Neuronal stem cell (in vitro differentiated cells): ENCODE measurements around the gene CCS.

Experiments used
- DNase-seq: peaks from one replicate; pipeline ENCODE4 v3.0.0-alpha.2; 2013; ENCODE audit warnings: low spot score
- H2AFZ ChIP-seq: one replicate; pipeline ENCODE4 v1.6.1; 2013; ENCODE audit warnings: mild to moderate bottlenecking, low read length, inconsistent platforms
- H2AK5ac ChIP-seq: 2 replicates; pipeline ENCODE4 v1.6.1; 2013; ENCODE audit warnings: low read depth, mild to moderate bottlenecking, inconsistent platforms, low read length, moderate library complexity, mixed read lengths
- H2BK120ac ChIP-seq: 2 replicates; pipeline ENCODE4 v1.6.1; 2013; ENCODE audit warnings: low read depth, mild to moderate bottlenecking, inconsistent platforms, low read length, moderate library complexity, mixed read lengths
- H2BK12ac ChIP-seq: one replicate; pipeline ENCODE4 v1.6.1; 2013; ENCODE audit warnings: low read length, inconsistent platforms
- H2BK15ac ChIP-seq: 2 replicates; pipeline ENCODE4 v1.6.1; 2013; ENCODE audit warnings: mild to moderate bottlenecking, low read length, inconsistent platforms, mixed read lengths
- H2BK5ac ChIP-seq: one replicate; pipeline ENCODE4 v1.6.1; 2013; ENCODE audit warnings: inconsistent platforms, mild to moderate bottlenecking, low read length, moderate library complexity
- H3K14ac ChIP-seq: one replicate; pipeline ENCODE4 v1.6.1; 2013; ENCODE audit warnings: low read length, inconsistent platforms
- H3K18ac ChIP-seq: 2 replicates; pipeline ENCODE4 v1.6.1; 2013; ENCODE audit warnings: low read length, inconsistent platforms
- H3K23ac ChIP-seq: 2 replicates; pipeline ENCODE4 v1.6.1; 2013; ENCODE audit warnings: low read depth, mild to moderate bottlenecking, mixed read lengths, low read length, inconsistent platforms; ENCODE audit not compliant: poor library complexity
- H3K27ac ChIP-seq: replicated peaks from 3 replicates; pipeline ENCODE4 v1.5.1; 2013; ENCODE audit warnings: low read length, inconsistent platforms
- H3K27me3 ChIP-seq, 3 experiments: 2 replicates each; pipeline ENCODE4 v1.6.1; 2013; ENCODE audit warnings: low read length in 3 of 3, mild to moderate bottlenecking in 2 of 3, inconsistent platforms in 1 of 3, low read depth in 1 of 3, mixed read lengths in 1 of 3, moderate library complexity in 1 of 3; ENCODE audit not compliant: control insufficient read depth in 3 of 3, insufficient read depth in 3 of 3
- H3K36me3 ChIP-seq, 2 donors: replicated peaks in 1 of 2; 2 replicates each; pipeline ENCODE4 v1.6.1; 2013; ENCODE audit warnings: low read length in 2 of 2; ENCODE audit not compliant: control insufficient read depth in 2 of 2, insufficient read depth in 2 of 2
- H3K4ac ChIP-seq: 2 replicates; pipeline ENCODE4 v1.6.1; 2013; ENCODE audit warnings: inconsistent platforms, mild to moderate bottlenecking, low read length, moderate library complexity
- H3K4me1 ChIP-seq, 2 donors: 1 replicate in 1 of 2; 2 replicates in 1 of 2; pipeline ENCODE4 v1.6.1; 2013; ENCODE audit warnings: low read length in 2 of 2, low read depth in 1 of 2; ENCODE audit not compliant: control insufficient read depth in 2 of 2, insufficient read depth in 1 of 2
- H3K4me2 ChIP-seq: one replicate; pipeline ENCODE4 v1.6.1; 2013; ENCODE audit warnings: mild to moderate bottlenecking, low read length, inconsistent platforms; ENCODE audit not compliant: insufficient read depth, poor library complexity, severe bottlenecking
- H3K4me3 ChIP-seq, 2 donors: 2 replicates each; pipeline ENCODE4 v1.5.1; 2013; ENCODE audit warnings: low read length in 2 of 2, mild to moderate bottlenecking in 2 of 2, inconsistent platforms in 1 of 2, moderate library complexity in 1 of 2
- H3K79me1 ChIP-seq: one replicate; pipeline ENCODE4 v1.6.1; 2013; ENCODE audit warnings: low read depth, mild to moderate bottlenecking, inconsistent platforms, low read length, moderate library complexity
- H3K9ac ChIP-seq: one replicate; pipeline ENCODE4 v1.6.1; 2013; ENCODE audit warnings: mild to moderate bottlenecking, low read depth, low read length, inconsistent platforms; ENCODE audit not compliant: poor library complexity
- H3K9me3 ChIP-seq, 2 donors: replicated peaks in 1 of 2; 2 replicates each; pipeline versions ENCODE3 to v1.6.1; 2013; ENCODE audit warnings: low read length in 2 of 2, mild to moderate bottlenecking in 2 of 2, inconsistent platforms in 1 of 2, low read depth in 1 of 2, mixed read lengths in 1 of 2, moderate library complexity in 1 of 2; ENCODE audit not compliant: control insufficient read depth in 2 of 2, insufficient read depth in 1 of 2
- H4K8ac ChIP-seq: one replicate; pipeline ENCODE4 v1.6.1; 2013; ENCODE audit warnings: low read depth, mild to moderate bottlenecking, inconsistent platforms, low read length, moderate library complexity
- H4K91ac ChIP-seq: one replicate; pipeline ENCODE4 v1.6.1; 2013; ENCODE audit warnings: low read length, low read depth, mild to moderate bottlenecking, inconsistent platforms; ENCODE audit not compliant: poor library complexity
- WGBS, 2 donors: extraction: QIAGEN DNeasy Blood & Tissue Kit; methylation state at CpG; one replicate each; pipeline ENCODE4 v1.1.7; 2013; ENCODE audit warnings: missing lambda C conversion rate in 2 of 2, mixed read lengths in 1 of 2; ENCODE audit not compliant: insufficient read length in 2 of 2, insufficient replicate concordance in 1 of 2; ENCODE audit errors: extremely low coverage in 2 of 2; 5-methylcytosine and 5-hydroxymethylcytosine counted together

CCS gene

DNA sequence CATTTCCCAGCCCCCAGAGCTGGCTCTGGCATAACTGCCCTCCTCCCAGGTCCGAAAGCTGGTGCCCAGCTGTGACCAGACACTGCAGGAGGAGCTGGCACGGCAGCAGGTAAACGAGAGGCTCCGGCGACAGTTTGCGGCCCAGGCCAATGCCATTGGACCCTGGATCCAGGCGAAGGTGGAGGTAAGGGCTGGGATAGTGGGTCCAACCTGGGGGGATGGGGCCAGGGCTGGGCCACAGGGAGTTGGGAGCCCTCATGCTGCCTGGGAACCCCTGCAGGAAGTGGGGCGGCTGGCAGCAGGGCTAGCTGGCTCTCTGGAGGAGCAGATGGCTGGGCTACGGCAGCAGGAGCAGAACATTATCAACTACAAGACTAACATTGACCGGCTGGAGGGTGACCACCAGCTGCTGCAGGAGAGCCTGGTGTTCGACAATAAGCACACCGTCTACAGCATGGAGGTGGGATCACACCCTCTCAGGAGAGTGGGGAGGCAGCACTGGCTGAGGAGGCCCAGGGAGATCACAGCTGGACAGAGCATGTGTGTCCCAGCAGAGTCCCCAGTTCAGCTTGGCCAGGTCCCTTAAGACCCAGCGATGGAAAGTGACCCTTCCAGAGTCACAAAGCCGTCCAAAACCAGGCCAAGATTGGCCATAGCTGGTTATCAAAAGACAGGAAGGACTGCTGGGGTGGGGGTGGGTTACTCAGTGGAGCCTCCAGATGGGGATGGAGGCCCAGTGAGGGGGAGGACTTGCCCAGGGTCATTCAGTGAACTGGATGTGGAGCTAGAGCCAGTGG is 31.6 kb upstream of the CCS start:
- H3K36me3 ChIP-seq = peaks cover 0 to 4% of the 10 kb centered on the region in 2 donors
- H3K4ac ChIP-seq = no peak overlapping the region
- no peak overlapping the region for H3K27ac ChIP-seq
- no peaks in the 10 kb centered on the region for H3K79me1 ChIP-seq
- no peak overlapping the region for H3K18ac ChIP-seq
- no peak overlapping the region for H2BK12ac ChIP-seq
- H2AFZ ChIP-seq = no peak overlapping the region
- no peak for DNase-seq
- H3K9me3 ChIP-seq = no peaks in the 10 kb centered on the region
- H3K4me2 ChIP-seq = peak overlapping the region; percentile 18
- no peak overlapping the region for H2AK5ac ChIP-seq
- peaks cover 0 to 3% of the 10 kb centered on the region in 2 donors for H3K4me1 ChIP-seq
- H3K27me3 ChIP-seq = peaks cover 0 to 6% (median 0%) of the 10 kb centered on the region in 3 experiments
- no CpG with 5 or more reads among the region's 14 CpGs for WGBS, 2 donors
- no peak overlapping the region for H2BK15ac ChIP-seq
- no peak overlapping the region for H3K9ac ChIP-seq
- H3K4me3 ChIP-seq = no peak overlapping the region
- no peak overlapping the region for H3K14ac ChIP-seq
- H3K23ac ChIP-seq = no peak overlapping the region
- no peak overlapping the region for H4K8ac ChIP-seq
- no peak overlapping the region for H4K91ac ChIP-seq
- no peak overlapping the region for H2BK5ac ChIP-seq
- no peak overlapping the region for H2BK120ac ChIP-seq

DNA sequence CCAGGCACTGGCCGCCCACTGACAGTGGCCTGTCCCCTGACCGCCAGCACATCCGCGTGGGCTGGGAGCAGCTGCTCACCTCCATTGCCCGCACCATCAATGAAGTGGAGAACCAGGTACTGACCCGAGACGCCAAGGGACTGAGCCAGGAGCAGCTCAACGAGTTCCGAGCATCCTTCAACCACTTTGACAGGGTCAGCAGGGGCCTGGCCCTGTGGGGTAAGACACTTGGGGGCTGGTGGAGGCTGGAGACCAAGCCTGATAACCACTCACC is 31.1 kb upstream of the CCS start:
- no peak overlapping the region for H3K23ac ChIP-seq
- H3K27ac ChIP-seq = no peak overlapping the region
- H3K27me3 ChIP-seq = peaks cover 0 to 6% (median 0%) of the 10 kb centered on the region in 3 experiments
- no peaks in the 10 kb centered on the region for H3K79me1 ChIP-seq
- WGBS, 2 donors = no CpG with 5 or more reads among the region's 9 CpGs
- no peak overlapping the region for H2BK5ac ChIP-seq
- no peak overlapping the region for H3K4me3 ChIP-seq
- no peak overlapping the region for H2BK15ac ChIP-seq
- peaks cover 0 to 4% of the 10 kb centered on the region in 2 donors for H3K36me3 ChIP-seq
- no peak overlapping the region for H2BK120ac ChIP-seq
- no peak overlapping the region for H2AK5ac ChIP-seq
- no peak overlapping the region for H3K4ac ChIP-seq
- H3K9ac ChIP-seq = no peak overlapping the region
- no peak overlapping the region for H3K4me2 ChIP-seq
- peak overlapping the region; percentile 82 for H4K8ac ChIP-seq
- no peaks in the 10 kb centered on the region for H3K9me3 ChIP-seq
- H3K14ac ChIP-seq = no peak overlapping the region
- peaks cover 0 to 3% of the 10 kb centered on the region in 2 donors for H3K4me1 ChIP-seq
- H4K91ac ChIP-seq = no peak overlapping the region
- no peak overlapping the region for H3K18ac ChIP-seq
- no peak overlapping the region for H2AFZ ChIP-seq
- DNase-seq = no peak
- H2BK12ac ChIP-seq = no peak overlapping the region

DNA sequence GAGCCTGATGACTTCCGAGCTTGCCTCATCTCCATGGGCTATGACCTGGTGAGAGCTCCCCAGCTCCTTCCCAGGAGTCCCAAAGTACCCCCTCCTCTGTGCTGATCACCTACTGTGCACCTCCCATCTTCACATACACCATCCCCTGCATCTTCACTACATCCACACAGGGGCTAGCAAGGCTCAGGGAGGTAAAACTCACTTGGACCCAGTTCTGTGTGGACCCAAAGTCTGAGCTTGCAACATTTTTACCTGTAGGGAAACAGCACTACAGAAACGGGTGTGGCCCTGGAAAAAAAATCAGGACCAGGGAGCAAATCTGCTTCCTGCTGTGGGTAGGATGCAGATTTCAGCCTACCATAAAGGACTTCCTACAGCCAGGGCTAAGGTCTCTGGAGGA is 30.7 kb upstream of the CCS start:
- Histone ChIP-seq H2BK12ac (no peak overlapping the region), H2BK15ac (no peak overlapping the region), H3K14ac (no peak overlapping the region), H3K4me2 (no peak overlapping the region), H3K23ac (peak overlapping the region; percentile 27), H3K36me3 (peaks cover 0 to 4% of the 10 kb centered on the region in 2 donors), H3K4me1 (peaks cover 0 to 3% of the 10 kb centered on the region in 2 donors), H2BK5ac (no peak overlapping the region), H4K91ac (no peak overlapping the region), H3K4me3 (no peak overlapping the region), H2AK5ac (no peak overlapping the region), H2AFZ (no peak overlapping the region), H3K18ac (no peak overlapping the region), H3K27ac (no peak overlapping the region), H3K27me3 (peaks cover 0 to 6% (median 0%) of the 10 kb centered on the region in 3 experiments), H2BK120ac (no peak overlapping the region), H3K4ac (no peak overlapping the region), H4K8ac (no peak overlapping the region), H3K9ac (no peak overlapping the region), H3K9me3 (no peaks in the 10 kb centered on the region), H3K79me1 (no peaks in the 10 kb centered on the region)
- DNase-seq = no peak
- WGBS, 2 donors = no CpG with 5 or more reads among the region's 2 CpGs

DNA sequence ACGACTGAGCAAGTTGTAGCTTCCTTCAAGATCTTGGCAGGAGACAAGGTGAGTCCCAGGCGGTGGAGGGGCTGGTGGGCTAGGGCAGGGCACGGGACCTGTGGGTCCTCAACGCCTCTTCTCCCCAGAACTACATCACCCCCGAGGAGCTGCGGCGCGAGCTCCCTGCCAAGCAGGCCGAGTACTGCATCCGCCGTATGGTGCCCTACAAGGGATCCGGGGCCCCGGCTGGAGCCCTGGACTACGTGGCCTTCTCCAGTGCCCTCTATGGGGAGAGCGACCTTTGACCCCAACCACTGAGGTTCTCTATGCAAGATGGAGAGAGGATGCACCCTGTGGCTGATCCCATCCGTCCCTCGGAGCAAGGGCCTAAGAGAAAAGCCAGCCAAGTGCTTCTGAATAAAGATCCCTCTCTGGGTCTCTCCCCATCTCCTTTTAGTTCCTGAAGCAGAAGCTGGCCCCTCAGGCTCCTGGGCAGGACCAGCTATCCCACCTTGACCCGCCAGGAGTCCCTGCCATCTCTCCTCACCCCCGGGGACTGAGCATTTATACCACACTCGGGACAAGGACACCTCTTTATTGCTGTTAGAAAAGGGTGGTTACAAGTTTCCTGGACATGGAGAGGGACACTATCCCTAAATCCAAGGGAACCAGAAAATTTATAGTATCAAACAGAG is 29.9 kb upstream of the CCS start:
- Histone ChIP-seq H3K4me2 (no peak overlapping the region), H3K9ac (no peak overlapping the region), H3K27me3 (peaks cover 0 to 6% (median 0%) of the 10 kb centered on the region in 3 experiments), H3K4me3 (no peak overlapping the region), H3K9me3 (no peaks in the 10 kb centered on the region), H2BK120ac (no peak overlapping the region), H2AK5ac (no peak overlapping the region), H3K14ac (no peak overlapping the region), H3K4ac (no peak overlapping the region), H3K36me3 (peaks cover 0 to 4% of the 10 kb centered on the region in 2 donors), H2BK5ac (no peak overlapping the region), H4K8ac (no peak overlapping the region), H3K18ac (no peak overlapping the region), H2AFZ (no peak overlapping the region), H4K91ac (no peak overlapping the region), H2BK15ac (no peak overlapping the region), H3K4me1 (peaks cover 0 to 3% of the 10 kb centered on the region in 2 donors), H3K79me1 (no peaks in the 10 kb centered on the region), H3K27ac (no peak overlapping the region), H3K23ac (no peak overlapping the region), H2BK12ac (no peak overlapping the region)
- WGBS, 2 donors = no CpG with 5 or more reads among the region's 20 CpGs
- DNase-seq = no peak
